Neuronal stem cell (in vitro differentiated cells): Measurements from ENCODE around the gene MPND.
A peak's percentile ranks its signal among the peaks of the same experiment; 100 is the strongest.

Experiments
- DNase-seq: peaks from one replicate; pipeline ENCODE4 v3.0.0-alpha.2; 2013; ENCODE audit warnings: low spot score
- H2AFZ ChIP-seq: one replicate; pipeline ENCODE4 v1.6.1; 2013; ENCODE audit warnings: mild to moderate bottlenecking, low read length, inconsistent platforms
- H2AK5ac ChIP-seq: 2 replicates; pipeline ENCODE4 v1.6.1; 2013; ENCODE audit warnings: low read depth, mild to moderate bottlenecking, inconsistent platforms, low read length, moderate library complexity, mixed read lengths
- H2BK120ac ChIP-seq: 2 replicates; pipeline ENCODE4 v1.6.1; 2013; ENCODE audit warnings: low read depth, mild to moderate bottlenecking, inconsistent platforms, low read length, moderate library complexity, mixed read lengths
- H2BK12ac ChIP-seq: one replicate; pipeline ENCODE4 v1.6.1; 2013; ENCODE audit warnings: low read length, inconsistent platforms
- H2BK15ac ChIP-seq: 2 replicates; pipeline ENCODE4 v1.6.1; 2013; ENCODE audit warnings: mild to moderate bottlenecking, low read length, inconsistent platforms, mixed read lengths
- H2BK5ac ChIP-seq: one replicate; pipeline ENCODE4 v1.6.1; 2013; ENCODE audit warnings: inconsistent platforms, mild to moderate bottlenecking, low read length, moderate library complexity
- H3K14ac ChIP-seq: one replicate; pipeline ENCODE4 v1.6.1; 2013; ENCODE audit warnings: low read length, inconsistent platforms
- H3K18ac ChIP-seq: 2 replicates; pipeline ENCODE4 v1.6.1; 2013; ENCODE audit warnings: low read length, inconsistent platforms
- H3K23ac ChIP-seq: 2 replicates; pipeline ENCODE4 v1.6.1; 2013; ENCODE audit warnings: low read depth, mild to moderate bottlenecking, mixed read lengths, low read length, inconsistent platforms; ENCODE audit not compliant: poor library complexity
- H3K27ac ChIP-seq: replicated peaks from 3 replicates; pipeline ENCODE4 v1.5.1; 2013; ENCODE audit warnings: low read length, inconsistent platforms
- H3K27me3 ChIP-seq, 3 experiments: 2 replicates each; pipeline ENCODE4 v1.6.1; 2013; ENCODE audit warnings: low read length in 3 of 3, mild to moderate bottlenecking in 2 of 3, inconsistent platforms in 1 of 3, low read depth in 1 of 3, mixed read lengths in 1 of 3, moderate library complexity in 1 of 3; ENCODE audit not compliant: control insufficient read depth in 3 of 3, insufficient read depth in 3 of 3
- H3K36me3 ChIP-seq, 2 donors: replicated peaks in 1 of 2; 2 replicates each; pipeline ENCODE4 v1.6.1; 2013; ENCODE audit warnings: low read length in 2 of 2; ENCODE audit not compliant: control insufficient read depth in 2 of 2, insufficient read depth in 2 of 2
- H3K4ac ChIP-seq: 2 replicates; pipeline ENCODE4 v1.6.1; 2013; ENCODE audit warnings: inconsistent platforms, mild to moderate bottlenecking, low read length, moderate library complexity
- H3K4me1 ChIP-seq, 2 donors: 1 replicate in 1 of 2; 2 replicates in 1 of 2; pipeline ENCODE4 v1.6.1; 2013; ENCODE audit warnings: low read length in 2 of 2, low read depth in 1 of 2; ENCODE audit not compliant: control insufficient read depth in 2 of 2, insufficient read depth in 1 of 2
- H3K4me2 ChIP-seq: one replicate; pipeline ENCODE4 v1.6.1; 2013; ENCODE audit warnings: mild to moderate bottlenecking, low read length, inconsistent platforms; ENCODE audit not compliant: insufficient read depth, poor library complexity, severe bottlenecking
- H3K4me3 ChIP-seq, 2 donors: 2 replicates each; pipeline ENCODE4 v1.5.1; 2013; ENCODE audit warnings: low read length in 2 of 2, mild to moderate bottlenecking in 2 of 2, inconsistent platforms in 1 of 2, moderate library complexity in 1 of 2
- H3K79me1 ChIP-seq: one replicate; pipeline ENCODE4 v1.6.1; 2013; ENCODE audit warnings: low read depth, mild to moderate bottlenecking, inconsistent platforms, low read length, moderate library complexity
- H3K9ac ChIP-seq: one replicate; pipeline ENCODE4 v1.6.1; 2013; ENCODE audit warnings: mild to moderate bottlenecking, low read depth, low read length, inconsistent platforms; ENCODE audit not compliant: poor library complexity
- H3K9me3 ChIP-seq, 2 donors: replicated peaks in 1 of 2; 2 replicates each; pipeline versions ENCODE3 to v1.6.1; 2013; ENCODE audit warnings: low read length in 2 of 2, mild to moderate bottlenecking in 2 of 2, inconsistent platforms in 1 of 2, low read depth in 1 of 2, mixed read lengths in 1 of 2, moderate library complexity in 1 of 2; ENCODE audit not compliant: control insufficient read depth in 2 of 2, insufficient read depth in 1 of 2
- H4K8ac ChIP-seq: one replicate; pipeline ENCODE4 v1.6.1; 2013; ENCODE audit warnings: low read depth, mild to moderate bottlenecking, inconsistent platforms, low read length, moderate library complexity
- H4K91ac ChIP-seq: one replicate; pipeline ENCODE4 v1.6.1; 2013; ENCODE audit warnings: low read length, low read depth, mild to moderate bottlenecking, inconsistent platforms; ENCODE audit not compliant: poor library complexity
- WGBS, 2 donors: extraction: QIAGEN DNeasy Blood & Tissue Kit; methylation state at CpG; one replicate each; pipeline ENCODE4 v1.1.7; 2013; ENCODE audit warnings: missing lambda C conversion rate in 2 of 2, mixed read lengths in 1 of 2; ENCODE audit not compliant: insufficient read length in 2 of 2, insufficient replicate concordance in 1 of 2; ENCODE audit errors: extremely low coverage in 2 of 2; 5-methylcytosine and 5-hydroxymethylcytosine counted together

MPND gene

DNA sequence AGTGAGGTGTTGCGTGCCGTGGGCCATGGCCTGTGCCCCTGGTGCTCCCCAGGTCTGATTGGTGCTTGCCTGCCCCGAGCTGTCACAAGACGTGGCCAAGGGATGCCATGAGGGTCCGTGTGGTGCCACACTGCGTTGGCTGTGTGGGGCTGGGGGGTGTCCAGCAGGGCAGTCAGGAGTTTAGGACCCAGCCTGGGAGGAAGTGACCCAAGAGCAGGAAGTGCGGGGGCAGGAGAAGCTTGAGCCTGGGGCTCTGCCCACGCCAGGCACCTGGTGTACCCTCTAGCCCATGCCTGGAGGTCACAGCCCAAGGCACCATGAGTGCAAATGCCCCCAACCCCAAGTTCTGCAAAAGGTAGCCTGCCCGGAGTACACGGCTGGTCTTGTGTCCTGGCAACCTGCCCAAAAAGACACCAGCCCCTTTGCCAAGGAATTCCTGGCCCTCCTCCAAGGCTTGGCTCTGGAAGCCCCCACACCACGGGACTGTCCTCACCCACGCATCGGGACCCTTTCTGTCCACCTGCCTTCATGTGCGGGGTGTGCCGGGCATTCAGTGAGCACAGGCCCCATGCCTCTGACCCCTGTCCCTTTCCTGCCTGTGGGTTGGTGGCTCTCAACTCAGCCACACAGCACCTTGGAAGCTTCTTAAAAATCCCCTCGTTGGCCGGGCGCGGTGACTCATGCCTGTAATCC lies 24.9 kb downstream of the MPND start:
- peak overlapping the region; percentile 68 for H4K91ac ChIP-seq
- peaks cover 32 to 46% of the 10 kb centered on the region in 2 donors for H3K36me3 ChIP-seq
- H3K23ac ChIP-seq: no peak overlapping the region
- H3K4me3 ChIP-seq: no peak overlapping the region
- no peak overlapping the region for H4K8ac ChIP-seq
- peak overlapping the region; percentile 70 for H3K18ac ChIP-seq
- peaks cover 8 to 15% of the 10 kb centered on the region in 2 donors for H3K4me1 ChIP-seq
- peak overlapping the region; percentile 63 for H3K14ac ChIP-seq
- no peaks in the 10 kb centered on the region for H3K27me3 ChIP-seq
- peak overlapping the region; percentile 93 for H3K4ac ChIP-seq
- DNase-seq: no peak
- H3K9ac ChIP-seq: peak overlapping the region; percentile 77
- no CpG with 5 or more reads among the region's 19 CpGs for WGBS, 2 donors
- H2AFZ ChIP-seq: no peak overlapping the region
- no peak overlapping the region for H2BK15ac ChIP-seq
- no peak overlapping the region for H2AK5ac ChIP-seq
- H3K9me3 ChIP-seq: no peaks in the 10 kb centered on the region
- no peak overlapping the region for H2BK12ac ChIP-seq
- no peak overlapping the region for H2BK120ac ChIP-seq
- H3K27ac ChIP-seq: no peak overlapping the region
- H3K79me1 ChIP-seq: peaks cover 43% of the 10 kb centered on the region
- peak overlapping the region; percentile 77 for H2BK5ac ChIP-seq
- no peak overlapping the region for H3K4me2 ChIP-seq

DNA sequence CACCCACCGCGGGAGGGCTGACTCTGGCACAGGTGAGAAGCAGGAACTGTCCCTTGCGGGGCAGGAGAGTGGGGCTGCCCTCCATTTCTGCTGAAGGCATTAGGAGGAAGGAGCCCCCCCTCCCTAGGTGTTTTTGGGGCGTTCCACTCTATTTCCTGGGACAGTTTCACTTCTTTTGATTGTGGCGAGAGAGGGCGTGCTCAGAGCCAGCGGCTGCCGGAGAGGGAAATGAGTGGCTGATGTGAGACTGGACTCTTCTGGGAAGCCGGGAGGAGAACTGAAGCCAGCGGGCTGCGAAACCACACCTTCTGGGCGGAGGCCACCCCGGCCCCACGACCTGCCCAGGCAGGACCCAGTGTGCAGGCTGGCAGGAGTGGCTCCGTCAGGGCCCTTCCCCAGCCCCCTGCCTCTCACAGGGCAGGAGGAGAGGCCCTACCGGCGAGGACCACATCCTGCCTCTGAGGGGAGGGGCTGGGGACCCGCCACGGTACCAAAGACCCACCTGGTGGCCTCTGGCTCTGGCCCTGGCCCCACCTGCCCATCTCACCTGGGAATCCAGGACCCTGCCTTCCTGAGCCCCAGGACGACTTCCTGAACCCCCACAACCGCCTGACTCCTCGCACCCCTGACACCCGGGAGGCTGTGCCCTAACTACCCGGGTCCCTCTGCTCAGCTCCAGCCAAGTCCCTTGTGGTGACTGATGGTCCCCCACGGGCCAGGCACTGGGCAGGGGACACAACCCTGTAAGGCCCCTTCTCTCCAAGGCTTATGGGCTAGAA lies 25.9 kb downstream of the MPND start:
- no peaks in the 10 kb centered on the region for H3K9me3 ChIP-seq
- peak overlapping the region; percentile 86 for H3K9ac ChIP-seq
- peak overlapping the region; percentile 75 for H3K14ac ChIP-seq
- H3K23ac ChIP-seq: peak overlapping the region; percentile 75
- peaks cover 44% of the 10 kb centered on the region for H3K79me1 ChIP-seq
- DNase-seq: no peak
- WGBS, 2 donors: no CpG with 5 or more reads among the region's 25 CpGs
- peak overlapping the region; percentile 79 for H2AK5ac ChIP-seq
- no peak overlapping the region for H3K4me3 ChIP-seq
- H3K4ac ChIP-seq: peak overlapping the region; percentile 53
- H2BK120ac ChIP-seq: peak overlapping the region; percentile 44
- H2BK15ac ChIP-seq: peak overlapping the region; percentile 78
- peak overlapping the region; percentile 78 for H2BK5ac ChIP-seq
- H3K27ac ChIP-seq: peak overlapping the region; percentile 63
- H2BK12ac ChIP-seq: peak overlapping the region; percentile 1
- H3K36me3 ChIP-seq: peaks cover 21 to 35% of the 10 kb centered on the region in 2 donors
- peak overlapping the region; percentile 38 for H4K91ac ChIP-seq
- H3K4me1 ChIP-seq: peaks cover 11 to 18% of the 10 kb centered on the region in 2 donors
- H3K18ac ChIP-seq: peak overlapping the region; percentile 87
- H2AFZ ChIP-seq: no peak overlapping the region
- H4K8ac ChIP-seq: no peak overlapping the region
- no peaks in the 10 kb centered on the region for H3K27me3 ChIP-seq
- no peak overlapping the region for H3K4me2 ChIP-seq

DNA sequence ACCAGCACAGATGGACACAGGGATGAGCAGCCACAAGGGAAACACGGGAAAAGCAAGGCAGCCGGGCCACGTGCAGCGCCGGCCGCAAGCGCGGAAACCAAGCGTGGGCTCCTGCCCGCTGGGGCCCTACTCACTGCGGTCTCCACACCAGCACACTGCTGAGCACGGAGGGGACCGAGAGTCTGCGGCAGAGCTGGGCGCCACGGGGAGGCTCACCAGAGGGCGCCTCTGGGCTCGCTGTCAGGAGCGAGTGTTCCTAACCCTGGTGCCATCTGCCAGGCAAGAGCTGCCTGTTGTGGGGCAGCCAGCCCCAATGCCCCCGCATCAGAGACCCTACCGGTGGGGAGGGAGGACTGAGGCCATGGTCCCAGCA lies 26.5 kb downstream of the MPND start:
- no CpG with 5 or more reads among the region's 21 CpGs for WGBS, 2 donors
- Histone ChIP-seq H3K4me3 (no peak overlapping the region), H3K36me3 (peaks cover 21 to 31% of the 10 kb centered on the region in 2 donors), H3K14ac (peak overlapping the region; percentile 75), H2BK120ac (peak overlapping the region; percentile 44), H3K4me1 (peaks cover 15 to 18% of the 10 kb centered on the region in 2 donors), H3K27ac (peak overlapping the region; percentile 63), H3K9me3 (no peaks in the 10 kb centered on the region), H3K23ac (peak overlapping the region; percentile 75), H3K9ac (peak overlapping the region; percentile 86), H3K27me3 (no peaks in the 10 kb centered on the region), H2AK5ac (peak overlapping the region; percentile 84), H2BK12ac (peak overlapping the region; percentile 90), H3K4me2 (no peak overlapping the region), H4K91ac (peak overlapping the region; percentile 38), H2BK15ac (peak overlapping the region; percentile 78), H2AFZ (no peak overlapping the region), H4K8ac (no peak overlapping the region), H2BK5ac (peak overlapping the region; percentile 78), H3K79me1 (peaks cover 45% of the 10 kb centered on the region), H3K4ac (peak overlapping the region; percentile 53), H3K18ac (peak overlapping the region; percentile 87)
- no peak for DNase-seq

DNA sequence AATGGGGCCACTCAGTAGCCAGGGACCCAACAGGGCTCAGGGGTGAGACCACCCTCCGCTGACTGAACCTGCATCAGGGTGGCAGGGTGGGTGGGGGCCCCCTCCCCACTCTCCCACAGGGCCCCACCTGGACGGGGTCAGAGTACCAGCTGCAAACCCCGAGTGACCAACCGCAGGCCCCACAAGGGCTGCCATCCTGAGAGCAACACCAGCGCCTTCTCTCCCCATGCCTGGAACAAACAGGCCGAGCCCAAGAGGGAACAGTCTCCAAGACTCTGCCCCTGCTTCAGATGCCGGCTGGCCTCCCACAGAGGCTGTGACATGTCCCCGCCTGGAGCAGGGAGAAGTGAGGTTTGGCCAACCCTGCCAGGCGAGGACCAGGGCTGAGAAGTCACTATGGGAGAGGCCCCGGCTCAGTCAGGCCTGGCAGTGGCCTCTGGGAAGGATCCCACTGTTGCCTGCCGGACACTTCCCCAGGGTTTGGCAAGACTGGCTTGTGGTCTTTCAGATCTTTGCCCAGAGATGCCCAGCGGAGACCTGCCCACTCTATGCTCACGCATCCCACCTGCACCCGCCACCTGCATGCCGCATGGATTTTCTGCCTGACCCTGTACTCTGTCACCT lies 27.2 kb downstream of the MPND start:
- Histone ChIP-seq H3K14ac (no peak overlapping the region), H3K4me1 (peaks cover 21 to 24% of the 10 kb centered on the region in 2 donors), H3K36me3 (peaks cover 16 to 24% of the 10 kb centered on the region in 2 donors), H3K4me2 (no peak overlapping the region), H4K8ac (no peak overlapping the region), H2AK5ac (peak overlapping the region; percentile 89), H2BK12ac (no peak overlapping the region), H3K27ac (no peak overlapping the region), H3K18ac (peak overlapping the region; percentile 87), H3K27me3 (no peaks in the 10 kb centered on the region), H3K23ac (peak overlapping the region; percentile 48), H3K9ac (peak overlapping the region; percentile 47), H2AFZ (no peak overlapping the region), H4K91ac (no peak overlapping the region), H3K4me3 (no peak overlapping the region), H3K4ac (no peak overlapping the region), H2BK120ac (no peak overlapping the region), H2BK5ac (no peak overlapping the region), H3K9me3 (no peaks in the 10 kb centered on the region), H2BK15ac (no peak overlapping the region), H3K79me1 (peaks cover 44% of the 10 kb centered on the region)
- DNase-seq: no peak
- no CpG with 5 or more reads among the region's 15 CpGs for WGBS, 2 donors
